Right cardiac atrium (tissue), 5 donors: ENCODE data around the gene BORCS6. TPM values are rescaled to one million over a fixed set of nuclear protein-coding genes. Genes with fewer than 3 reads are reported as not detected.

Experiments
- ATAC-seq, 2 donors: fragments of 200-7000 bp; cut with Tn5 transposase; one replicate each; pipeline versions ENCODE4 v1.8.0 to v1.9.1; 2020; ENCODE audit warnings: moderate library complexity in 2 of 2, mild to moderate bottlenecking in 1 of 2
- DNase-seq, 3 donors: peaks; one replicate each; pipeline ENCODE4 v3.0.0-alpha.2; 2020
- H3K27ac ChIP-seq: one replicate; pipeline ENCODE4 v1.5.1; 2013; ENCODE audit warnings: mild to moderate bottlenecking, low read length, control low read depth, moderate library complexity
- H3K27me3 ChIP-seq: one replicate; pipeline ENCODE4 v1.6.1; 2013; ENCODE audit not compliant: control insufficient read depth, insufficient read depth
- H3K4me1 ChIP-seq: one replicate; pipeline ENCODE4 v1.6.1; 2013; ENCODE audit warnings: low read length; ENCODE audit not compliant: control insufficient read depth, insufficient read depth
- H3K4me3 ChIP-seq: one replicate; pipeline ENCODE4 v1.5.1; 2013; ENCODE audit warnings: low read length, control low read depth
- H3K9me3 ChIP-seq: one replicate; pipeline ENCODE4 v1.6.1; 2013; ENCODE audit warnings: low read length; ENCODE audit not compliant: control insufficient read depth
- WGBS: extraction: QIAGEN DNeasy Blood & Tissue Kit; methylation state at CpG from one replicate; pipeline ENCODE4 v1.1.7; 2013; 5-methylcytosine and 5-hydroxymethylcytosine counted together
- intact Hi-C, 4 donors: fragments of 100-400 bp; cut with DNase I; formaldehyde crosslinking; loops; one replicate each; pipeline versions ENCODE4 v1.11.0 to v1.14.0; 2022 to 2023
- polyA plus RNA-seq: library from polyadenylated mRNA; stranded (reverse); fragments of 200-250 nt; gene quantifications from one replicate; pipeline ENCODE4 v1.2.3, GENCODE V29; 2013
- total RNA-seq, 4 donors: library from RNA; stranded (reverse); fragmentation: NEBNext Ultra II Directional; extraction: Animal tissue kit (Norgen Biotek cat#: 25700); gene quantifications; one replicate each; pipeline ENCODE4 v1.2.1, GENCODE V29; 2021
- donor health status: healthy with polysubstance abuse.
- donor health status: DM: no; HTN: yes; CAD: no.
- donor health status: DM: no; HTN: no; CAD: no.
- donor health status: DM: no; HTN: yes; CAD: no; lungs with severe emphysema.
- donor health status: DM: yes; HTN: yes; CAD: no.

Gene BORCS6
- total and polyA plus RNA-seq, 5 donors = 7.0 to 9.9 (median 9.5) TPM

- Histone ChIP-seq H3K4me1 (peaks cover 19% of the 10 kb centered on the region), H3K9me3 (no peaks in the 10 kb centered on the region), H3K27me3 (no peaks in the 10 kb centered on the region), H3K27ac (peak within 1 kb of the TSS; percentile 100), H3K4me3 (peak within 1 kb of the TSS; percentile 65)
- ATAC-seq (peak; percentile 67 to 69), DNase-seq (peak; percentile 98 to 99 (median 99))
- 1% methylated on average over 42 of the region's 42 CpGs for WGBS
- intact Hi-C loops = no loop called here
Measured at GRCh38 chr17:8152112-8152775, 37.7 kb downstream of the BORCS6 start, which contains the start of gene PER1. PER1 (minus strand) TSS chr17:8152404; CDS start chr17:8150706, 1,698 bp downstream.

DNA sequence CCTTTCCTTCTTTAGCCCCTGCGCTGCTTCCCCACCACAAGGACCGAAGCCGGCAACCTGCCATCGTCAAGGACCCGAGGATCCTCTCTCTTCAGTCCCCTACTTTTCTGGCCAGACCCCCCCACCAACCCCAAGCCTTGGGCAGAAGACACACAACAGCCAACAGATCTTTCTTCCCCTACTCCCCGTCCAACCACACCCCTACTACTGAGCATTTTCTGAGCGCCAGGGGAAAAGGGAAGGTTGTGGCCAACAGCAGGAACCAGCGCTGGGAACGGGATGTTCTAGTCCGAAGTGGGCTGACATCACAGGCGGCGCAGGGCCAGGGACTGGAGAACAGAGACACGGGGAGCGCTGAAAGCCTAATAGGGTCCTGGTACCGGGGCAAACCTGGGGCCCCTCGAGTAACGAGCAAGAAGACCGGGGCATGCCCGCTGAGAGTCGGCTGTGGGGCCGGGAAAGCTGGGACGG is 38.3 kb downstream of the BORCS6 start:
- intact Hi-C loops = no loop called here
- H3K4me1 ChIP-seq = peaks cover 19% of the 10 kb centered on the region

GRCh38 chr17:8151120-8151640 is 38.8 kb downstream of the BORCS6 start:
- Histone ChIP-seq H3K9me3 (no peaks in the 10 kb centered on the region), H3K4me1 (peaks cover 19% of the 10 kb centered on the region), H3K27ac (peak overlapping the region; percentile 100), H3K27me3 (no peaks in the 10 kb centered on the region), H3K4me3 (peak overlapping the region; percentile 65)
- under 1% methylated on average over 38 of the region's 38 CpGs for WGBS
- intact Hi-C loops = no loop called here
- DNase-seq = peak; percentile 95 to 97 (median 97)
- peak; percentile 41 to 49 for ATAC-seq

More for the DNA sequence above, 38.3 kb downstream of the BORCS6 start:
- WGBS = under 1% methylated on average over 22 of the region's 22 CpGs
- Histone ChIP-seq H3K27ac (peak overlapping the region; percentile 100), H3K27me3 (no peaks in the 10 kb centered on the region), H3K9me3 (no peaks in the 10 kb centered on the region), H3K4me3 (peak overlapping the region; percentile 65)
- ATAC-seq = peak; percentile 26 to 36
- DNase-seq = peak; percentile 95 to 98 (median 97)

DNA sequence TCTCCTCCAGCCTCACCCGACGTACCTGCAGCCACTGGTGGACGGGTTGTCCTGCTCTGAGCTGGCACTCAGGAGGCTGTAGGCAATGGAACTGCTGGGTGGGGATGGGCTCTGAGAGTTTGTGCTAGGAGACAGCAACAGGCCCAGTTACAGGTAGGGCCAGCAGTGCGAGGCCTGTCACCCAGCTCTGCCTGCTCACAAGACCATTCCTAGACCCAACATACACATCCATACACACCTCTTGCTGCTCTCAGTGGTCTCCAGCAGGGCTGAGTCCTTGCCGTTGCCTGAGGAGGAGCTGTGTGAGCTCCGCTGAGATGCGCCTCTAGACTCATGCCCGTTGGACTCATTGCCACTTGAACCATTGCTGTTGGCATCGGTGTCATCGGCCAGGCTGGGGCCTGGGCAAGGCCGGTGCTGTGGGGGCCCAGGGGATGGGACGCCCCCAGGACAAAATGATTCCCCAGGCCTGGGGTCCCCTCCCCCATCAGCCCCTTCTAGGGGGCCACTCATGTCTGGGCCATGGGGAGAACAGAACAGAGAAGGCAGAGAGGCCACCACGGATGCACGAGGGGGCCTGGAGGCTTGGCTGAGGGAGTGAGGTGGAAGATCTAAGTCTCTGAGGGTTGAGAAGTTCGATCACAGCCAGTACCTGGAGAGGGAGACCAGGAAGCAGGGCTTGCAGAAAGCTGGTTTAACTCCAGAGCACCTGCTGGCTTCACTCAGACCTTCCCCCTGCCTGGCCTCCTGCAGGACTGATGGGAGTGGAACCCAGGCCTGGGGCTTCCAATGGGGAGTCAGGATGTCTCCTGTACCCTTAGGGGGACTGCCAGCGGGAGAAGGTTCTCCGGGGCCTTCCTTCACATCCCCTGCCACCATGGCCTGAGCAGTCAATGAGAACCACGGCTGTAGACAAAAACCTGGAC is 39.5 kb downstream of the BORCS6 start:
- no peaks in the 10 kb centered on the region for H3K9me3 ChIP-seq
- H3K4me3 ChIP-seq = peak overlapping the region; percentile 65
- WGBS = 63% methylated on average over 18 of the region's 18 CpGs
- H3K27me3 ChIP-seq = no peaks in the 10 kb centered on the region
- no peak for ATAC-seq
- peaks cover 19% of the 10 kb centered on the region for H3K4me1 ChIP-seq
- peak; percentile 36 to 71 (median 60) for DNase-seq
- intact Hi-C loops = no loop called here
- H3K27ac ChIP-seq = peak overlapping the region; percentile 100

GRCh38 chr17:8149419-8150193 is 40.4 kb downstream of the BORCS6 start:
- DNase-seq = peak in 2 of 3 donors; percentile 55 to 56
- H3K4me3 ChIP-seq = no peak overlapping the region
- no peaks in the 10 kb centered on the region for H3K9me3 ChIP-seq
- H3K4me1 ChIP-seq = peaks cover 19% of the 10 kb centered on the region
- intact Hi-C loops = loop anchor here in 1 of 4 donors (10.0 kb wide), 1 partner anchor 305 kb away; no protein-coding TSS in a partner anchor
- H3K27ac ChIP-seq = peak overlapping the region; percentile 100
- ATAC-seq = no peak
- 89% methylated on average over 29 of the region's 29 CpGs for WGBS
- H3K27me3 ChIP-seq = no peaks in the 10 kb centered on the region

GRCh38 chr17:8148560-8148959 is 41.4 kb downstream of the BORCS6 start:
- 88% methylated on average over 13 of the region's 13 CpGs for WGBS
- ATAC-seq (no peak), DNase-seq (peak in 2 of 3 donors; percentile 48 to 51)
- peaks cover 19% of the 10 kb centered on the region for H3K4me1 ChIP-seq
- H3K27me3 ChIP-seq = no peaks in the 10 kb centered on the region
- intact Hi-C loops = loop anchor here in 1 of 4 donors (10.0 kb wide), 1 partner anchor 304 kb away; no protein-coding TSS in a partner anchor
- H3K4me3 ChIP-seq = no peak overlapping the region
- no peaks in the 10 kb centered on the region for H3K9me3 ChIP-seq
- H3K27ac ChIP-seq = no peak overlapping the region

- DNase-seq (peak in 2 of 3 donors; percentile 33 to 43), ATAC-seq (no peak)
- H3K27me3 ChIP-seq = no peaks in the 10 kb centered on the region
- no peak overlapping the region for H3K4me3 ChIP-seq
- WGBS = 92% methylated on average over 13 of the region's 13 CpGs
- H3K9me3 ChIP-seq = no peaks in the 10 kb centered on the region
- H3K27ac ChIP-seq = no peak overlapping the region
- H3K4me1 ChIP-seq = peaks cover 12% of the 10 kb centered on the region
- intact Hi-C loops = loop anchor here in 1 of 4 donors (10.0 kb wide), 1 partner anchor 303 kb away; no protein-coding TSS in a partner anchor
Measured at GRCh38 chr17:8147805-8148404, 42.1 kb downstream of the BORCS6 start.

DNA sequence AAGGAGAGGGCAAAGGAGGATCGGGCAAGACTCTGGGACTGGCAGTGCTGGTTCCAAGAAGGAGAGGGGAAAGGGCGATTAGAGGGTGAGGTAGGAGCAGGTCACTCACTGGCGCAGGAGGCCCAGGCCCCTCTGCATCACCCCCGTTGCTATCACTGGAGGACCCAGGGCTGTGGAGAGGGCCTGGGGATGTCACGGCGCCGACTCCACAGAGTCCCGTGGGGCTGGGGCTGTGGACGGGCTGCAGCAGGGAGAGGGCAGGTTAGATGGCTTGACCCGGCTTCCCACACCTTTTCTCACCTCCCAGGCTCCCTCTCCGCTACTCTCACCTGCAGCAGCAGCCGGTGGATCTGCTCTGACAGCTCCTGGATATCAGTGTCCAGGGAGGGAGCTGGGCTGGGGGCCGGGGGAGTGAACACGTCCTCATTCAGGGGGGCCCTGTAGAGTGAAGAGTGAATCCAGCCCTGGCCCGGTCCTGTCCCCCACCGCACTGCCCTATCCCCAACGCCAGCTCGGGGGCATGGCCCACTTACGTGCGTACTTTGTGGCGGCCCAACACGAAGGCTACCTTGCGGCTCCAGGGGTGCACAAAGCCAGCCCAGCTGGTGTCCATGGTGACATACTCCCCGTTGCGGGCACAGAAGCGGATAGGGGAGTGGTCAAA is 42.7 kb downstream of the BORCS6 start:
- WGBS = 84% methylated on average over 26 of the region's 26 CpGs
- Histone ChIP-seq H3K4me1 (peaks cover 9% of the 10 kb centered on the region), H3K27ac (no peak overlapping the region), H3K9me3 (no peaks in the 10 kb centered on the region), H3K27me3 (no peaks in the 10 kb centered on the region), H3K4me3 (no peak overlapping the region)
- DNase-seq (peak in 2 of 3 donors; percentile 62), ATAC-seq (no peak)
- intact Hi-C loops = loop anchor here in 1 of 4 donors (10.0 kb wide), 1 partner anchor 302 kb away; no protein-coding TSS in a partner anchor

DNA sequence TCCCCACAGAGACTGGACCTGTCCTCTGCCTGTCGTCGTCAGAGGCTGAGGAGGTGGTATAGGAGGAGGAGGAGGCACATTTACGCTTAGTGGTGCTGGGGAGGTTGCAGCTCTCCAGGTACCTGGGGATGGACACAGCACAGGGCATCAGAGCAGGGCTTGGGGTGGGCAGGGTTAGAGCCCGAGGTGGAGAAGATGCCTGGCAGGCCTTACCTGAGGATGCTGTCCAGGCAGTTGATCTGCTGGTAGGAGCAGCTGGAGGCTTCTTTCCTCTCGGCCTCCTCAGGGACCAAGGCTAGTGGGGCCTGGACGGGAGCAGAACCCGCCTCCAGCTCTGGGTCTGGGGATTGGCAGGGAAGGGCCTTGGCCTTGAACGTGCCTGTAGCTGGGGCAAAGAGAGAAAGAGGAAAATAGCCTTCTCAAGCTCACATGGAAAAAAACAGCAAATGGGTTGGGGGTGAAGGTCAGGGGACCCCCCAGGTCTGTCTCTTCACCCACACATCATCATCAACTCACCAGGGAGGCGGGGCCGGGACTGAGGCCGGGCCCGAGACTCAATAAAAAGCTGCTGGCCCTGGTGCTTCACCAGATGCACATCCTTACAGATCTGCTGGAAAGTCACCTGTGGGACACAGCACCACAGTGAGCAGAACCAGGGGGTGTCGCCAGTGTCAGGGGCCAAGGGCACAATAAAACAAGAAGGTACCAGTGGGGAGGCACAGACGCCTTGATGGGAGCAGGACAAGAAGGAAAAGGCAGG is 43.4 kb downstream of the BORCS6 start:
- ATAC-seq (no peak), DNase-seq (peak in 1 of 3 donors; percentile 24)
- 90% methylated on average over 14 of the region's 14 CpGs for WGBS
- Histone ChIP-seq H3K9me3 (no peaks in the 10 kb centered on the region), H3K27me3 (no peaks in the 10 kb centered on the region), H3K4me1 (peaks cover 9% of the 10 kb centered on the region), H3K27ac (no peak overlapping the region), H3K4me3 (no peak overlapping the region)
- intact Hi-C loops = loop anchor here in 1 of 4 donors (10.0 kb wide), 1 partner anchor 302 kb away; no protein-coding TSS in a partner anchor
